ENCODE data around the gene C3orf38. TPM values are rescaled to one million over a fixed set of nuclear protein-coding genes. Genes with fewer than 3 reads are reported as not detected.
A peak's percentile ranks its signal among the peaks of the same experiment; 100 is the strongest.
"Not testable (repeated sequence)": the region's sequence is repeated elsewhere in the genome, so short reads cannot be mapped to it uniquely, and the experiment has no call there.

Gene C3orf38
- polyA plus RNA-seq (ENCODE audit: insufficient read length in 4 of 4): 10 to 100 TPM; 23.9 to 31.6 (median 29.3) TPM

GRCh38 chr3:88149509-88150362 is at the start of gene C3orf38:
C3orf38 (plus strand) TSS chr3:88149959; CDS start chr3:88150053, 94 bp downstream.
- DNase-seq (ENCODE audit: low read depth in 4 of 4, low spot score in 3 of 4): peak; percentile 81 to 89 (median 85)

- DNase-seq (ENCODE audit: low read depth in 4 of 4, low spot score in 3 of 4): no peak
Observed at GRCh38 chr3:88101142-88101541, 48.6 kb upstream of the C3orf38 start.

- no peak for DNase-seq (ENCODE audit: low read depth in 4 of 4, low spot score in 3 of 4)
Observed at GRCh38 chr3:88105325-88105724, 44.4 kb upstream of the C3orf38 start.

- no peak for DNase-seq (ENCODE audit: low read depth in 4 of 4, low spot score in 3 of 4)
Observed at GRCh38 chr3:88112289-88112688, 37.5 kb upstream of the C3orf38 start.

- peak; percentile 46 to 66 (median 56) for DNase-seq (ENCODE audit: low read depth in 4 of 4, low spot score in 3 of 4)
Observed at GRCh38 chr3:88113311-88114162, 36.2 kb upstream of the C3orf38 start.

GRCh38 chr3:88114878-88115549 is 34.7 kb upstream of the C3orf38 start:
- no peak for DNase-seq (ENCODE audit: low read depth in 4 of 4, low spot score in 3 of 4)

- DNase-seq (ENCODE audit: low read depth in 4 of 4, low spot score in 3 of 4): no peak
Observed at GRCh38 chr3:88117683-88118082, 32.1 kb upstream of the C3orf38 start.

- DNase-seq (ENCODE audit: low read depth in 4 of 4, low spot score in 3 of 4): not testable (repeated sequence)
Observed at GRCh38 chr3:88118603-88119002, 31.2 kb upstream of the C3orf38 start.

- DNase-seq (ENCODE audit: low read depth in 4 of 4, low spot score in 3 of 4): no peak
Observed at GRCh38 chr3:88123526-88123925, 26.2 kb upstream of the C3orf38 start.

GRCh38 chr3:88131695-88132094 is 18.1 kb upstream of the C3orf38 start:
- no peak for DNase-seq (ENCODE audit: low read depth in 4 of 4, low spot score in 3 of 4)

- no peak for DNase-seq (ENCODE audit: low read depth in 4 of 4, low spot score in 3 of 4)
Observed at GRCh38 chr3:88132894-88133293, 16.9 kb upstream of the C3orf38 start.

- DNase-seq (ENCODE audit: low read depth in 4 of 4, low spot score in 3 of 4): no peak
Observed at GRCh38 chr3:88133711-88134263, 16.0 kb upstream of the C3orf38 start.

- DNase-seq (ENCODE audit: low read depth in 4 of 4, low spot score in 3 of 4): no peak
Observed at GRCh38 chr3:88137836-88138235, 11.9 kb upstream of the C3orf38 start.

GRCh38 chr3:88141458-88142083 is 8.2 kb upstream of the C3orf38 start:
- no peak for DNase-seq (ENCODE audit: low read depth in 4 of 4, low spot score in 3 of 4)

GRCh38 chr3:88142094-88142624 is 7.6 kb upstream of the C3orf38 start:
- DNase-seq (ENCODE audit: low read depth in 4 of 4, low spot score in 3 of 4): no peak

GRCh38 chr3:88147261-88147660 is 2.5 kb upstream of the C3orf38 start:
- no peak for DNase-seq (ENCODE audit: low read depth in 4 of 4, low spot score in 3 of 4)

GRCh38 chr3:88148651-88149050 is 1.1 kb upstream of the C3orf38 start:
- no peak for DNase-seq (ENCODE audit: low read depth in 4 of 4, low spot score in 3 of 4)

GRCh38 chr3:88149101-88149508 is 654 bp upstream of the C3orf38 start:
- no peak for DNase-seq (ENCODE audit: low read depth in 4 of 4, low spot score in 3 of 4)

- no peak for DNase-seq (ENCODE audit: low read depth in 4 of 4, low spot score in 3 of 4)
Observed at GRCh38 chr3:88150371-88150770, 612 bp downstream of the C3orf38 start.

GRCh38 chr3:88150806-88151205 is 1.0 kb downstream of the C3orf38 start:
- no peak for DNase-seq (ENCODE audit: low read depth in 4 of 4, low spot score in 3 of 4)

Data from right renal pelvis (tissue), 4 donors.